Inflammatory macrophage treated with lipopolysaccharide for 1 hour (primary cell): ENCODE data around the gene SLC22A25.
"Not testable (repeated sequence)": the region's sequence is repeated elsewhere in the genome, so short reads cannot be mapped to it uniquely, and the experiment has no call there.

Experiments used
- DNase-seq, 2 donors: peaks; one replicate each; pipeline ENCODE4 v3.0.0-alpha.2; 2020 to 2022

SLC22A25 gene

GRCh38 chr11:63243533-63243932, at the start of gene SLC22A25:
Gene SLC22A25 (minus strand): TSS chr11:63243599. CDS start chr11:63229652, 13,947 bp downstream.
- DNase-seq, result peak in 1 of 2 donors; percentile 1

- no peak for DNase-seq
These were observed 46.9 kb upstream of the SLC22A25 start for GRCh38 chr11:63290285-63290684.

- DNase-seq, result no peak
These were observed 46.3 kb upstream of the SLC22A25 start for GRCh38 chr11:63289658-63290057.

GRCh38 chr11:63282579-63282978, 39.2 kb upstream of the SLC22A25 start:
- no peak for DNase-seq

GRCh38 chr11:63280920-63281319, 37.5 kb upstream of the SLC22A25 start:
- DNase-seq, result no peak

- DNase-seq, result no peak
These were observed 34.0 kb upstream of the SLC22A25 start for GRCh38 chr11:63277345-63277943.

- no peak for DNase-seq
These were observed 31.4 kb upstream of the SLC22A25 start for GRCh38 chr11:63274776-63275175.

- DNase-seq, result no peak
These were observed 30.3 kb upstream of the SLC22A25 start for GRCh38 chr11:63273685-63274084.

- no peak for DNase-seq
These were observed 19.1 kb upstream of the SLC22A25 start for GRCh38 chr11:63262547-63262946.

- DNase-seq, result no peak
These were observed 7.9 kb upstream of the SLC22A25 start for GRCh38 chr11:63251312-63251711.

- DNase-seq, result no peak
These were observed 7.0 kb upstream of the SLC22A25 start for GRCh38 chr11:63250162-63251050.

- no peak for DNase-seq
These were observed 5.6 kb upstream of the SLC22A25 start for GRCh38 chr11:63248966-63249365.

- not testable (repeated sequence) for DNase-seq
These were observed 4.0 kb upstream of the SLC22A25 start for GRCh38 chr11:63247237-63248002.

- DNase-seq, result no peak
These were observed 2.6 kb upstream of the SLC22A25 start for GRCh38 chr11:63246045-63246444.

GRCh38 chr11:63244862-63245261, 1.5 kb upstream of the SLC22A25 start:
- no peak for DNase-seq

GRCh38 chr11:63242089-63242781, 1.2 kb downstream of the SLC22A25 start:
- DNase-seq, result no peak

- no peak for DNase-seq
These were observed 2.5 kb downstream of the SLC22A25 start for GRCh38 chr11:63240791-63241379.

GRCh38 chr11:63240098-63240497, 3.3 kb downstream of the SLC22A25 start:
- DNase-seq, result no peak

- no peak for DNase-seq
These were observed 4.1 kb downstream of the SLC22A25 start for GRCh38 chr11:63239254-63239653.

GRCh38 chr11:63237413-63237812, 6.0 kb downstream of the SLC22A25 start:
- no peak for DNase-seq

GRCh38 chr11:63235471-63236461, 7.6 kb downstream of the SLC22A25 start:
- DNase-seq, result not testable (repeated sequence)
